CD4-positive, alpha-beta T cell treated with Interleukin-21 for 1 hour (primary cell): ENCODE results near the gene NOL7.

Experiments used
- DNase-seq: peaks from one replicate; pipeline ENCODE4 v3.0.0-alpha.2; 2020

NOL7 gene

DNA sequence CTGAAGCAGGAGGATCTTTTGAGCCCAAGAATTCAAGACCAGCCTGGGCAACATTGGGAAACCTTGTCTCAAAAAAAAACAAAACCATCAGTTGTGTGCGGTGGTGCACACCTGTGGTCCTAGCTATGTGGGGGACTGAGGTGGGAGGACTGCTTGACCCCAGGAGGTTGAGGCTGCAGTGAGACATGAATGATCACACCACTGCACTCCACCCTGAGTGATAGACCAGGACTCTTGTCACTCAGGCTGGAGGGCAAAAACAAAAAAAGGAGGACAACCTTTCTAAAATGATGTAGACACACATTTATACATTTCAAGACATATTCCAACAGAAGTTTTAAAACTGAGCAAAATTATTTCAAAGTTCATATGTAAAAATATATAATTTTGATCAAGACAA, 45.1 kb downstream of the NOL7 start:
- no peak for DNase-seq

DNA sequence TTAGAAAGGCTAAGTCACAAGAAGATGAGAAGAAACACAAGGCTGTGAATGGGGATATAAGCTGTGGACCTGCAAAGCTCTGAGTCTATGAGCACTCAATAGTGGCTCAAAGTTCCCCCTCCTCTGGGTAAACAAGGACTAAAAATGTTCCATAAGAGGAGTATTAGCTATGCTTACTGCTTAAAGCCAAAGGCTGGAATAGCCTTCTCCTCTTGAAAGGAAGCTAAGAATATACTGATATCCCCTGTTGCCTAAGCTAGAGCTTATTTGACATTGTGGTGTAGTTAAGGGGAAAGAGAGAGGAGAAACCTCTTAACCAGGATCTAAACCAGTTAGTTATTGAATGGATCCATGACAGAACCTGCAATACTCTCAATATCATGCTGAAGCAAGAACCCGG, 45.8 kb downstream of the NOL7 start:
- DNase-seq = no peak

GRCh38 chr6:13661647-13662046, 46.5 kb downstream of the NOL7 start:
- no peak for DNase-seq

DNA sequence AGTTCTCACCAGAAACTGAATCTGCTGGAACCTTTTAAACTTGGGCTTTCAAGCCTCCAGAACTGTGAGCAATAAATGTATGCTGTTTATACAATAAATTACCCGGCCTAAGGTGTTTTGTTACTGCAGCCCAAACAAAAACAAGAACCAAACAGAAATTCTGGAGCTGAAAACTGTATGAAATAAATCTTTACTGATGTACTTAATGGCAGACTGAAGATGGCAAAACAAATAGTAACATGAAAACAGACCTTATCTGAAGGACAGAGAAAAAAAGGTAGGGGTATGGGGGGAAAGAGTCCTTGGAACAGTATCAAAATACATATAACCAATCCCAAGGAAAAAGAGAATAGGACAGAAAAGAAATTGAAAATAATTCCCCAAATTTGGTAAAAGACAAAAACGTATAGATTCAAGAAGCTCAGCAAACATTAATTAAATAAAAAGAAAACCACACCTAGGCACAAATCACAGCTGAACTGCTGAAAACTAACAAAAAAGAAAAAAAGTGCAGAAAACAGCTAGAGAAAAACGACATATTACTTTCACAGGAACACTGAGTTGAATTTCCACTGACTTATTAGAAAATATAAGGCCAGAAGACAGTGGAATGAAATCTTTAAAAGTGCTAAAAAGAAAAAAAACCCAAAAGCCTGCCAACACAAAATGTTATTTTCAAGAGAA, 47.7 kb downstream of the NOL7 start:
- no peak for DNase-seq

DNA sequence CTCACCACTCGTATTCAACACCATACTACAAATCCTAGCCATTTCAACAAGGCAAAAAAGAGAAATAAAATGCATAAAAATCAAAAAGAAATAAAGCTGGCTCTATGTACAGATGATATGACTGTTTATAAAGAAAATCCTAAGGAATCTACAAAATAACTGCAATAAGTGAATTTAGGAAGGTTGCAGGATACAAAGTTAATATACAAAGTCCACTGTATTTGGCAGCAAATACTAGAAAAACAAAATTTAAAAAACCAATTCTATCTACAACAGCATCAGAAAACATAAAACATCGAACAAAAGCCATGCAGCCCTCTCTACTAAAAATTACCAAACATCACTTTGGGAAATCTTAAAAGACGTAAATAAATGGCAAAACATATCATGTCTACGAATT, 48.9 kb downstream of the NOL7 start:
- no peak for DNase-seq

GRCh38 chr6:13664703-13665352, 49.7 kb downstream of the NOL7 start:
- no peak for DNase-seq

DNA sequence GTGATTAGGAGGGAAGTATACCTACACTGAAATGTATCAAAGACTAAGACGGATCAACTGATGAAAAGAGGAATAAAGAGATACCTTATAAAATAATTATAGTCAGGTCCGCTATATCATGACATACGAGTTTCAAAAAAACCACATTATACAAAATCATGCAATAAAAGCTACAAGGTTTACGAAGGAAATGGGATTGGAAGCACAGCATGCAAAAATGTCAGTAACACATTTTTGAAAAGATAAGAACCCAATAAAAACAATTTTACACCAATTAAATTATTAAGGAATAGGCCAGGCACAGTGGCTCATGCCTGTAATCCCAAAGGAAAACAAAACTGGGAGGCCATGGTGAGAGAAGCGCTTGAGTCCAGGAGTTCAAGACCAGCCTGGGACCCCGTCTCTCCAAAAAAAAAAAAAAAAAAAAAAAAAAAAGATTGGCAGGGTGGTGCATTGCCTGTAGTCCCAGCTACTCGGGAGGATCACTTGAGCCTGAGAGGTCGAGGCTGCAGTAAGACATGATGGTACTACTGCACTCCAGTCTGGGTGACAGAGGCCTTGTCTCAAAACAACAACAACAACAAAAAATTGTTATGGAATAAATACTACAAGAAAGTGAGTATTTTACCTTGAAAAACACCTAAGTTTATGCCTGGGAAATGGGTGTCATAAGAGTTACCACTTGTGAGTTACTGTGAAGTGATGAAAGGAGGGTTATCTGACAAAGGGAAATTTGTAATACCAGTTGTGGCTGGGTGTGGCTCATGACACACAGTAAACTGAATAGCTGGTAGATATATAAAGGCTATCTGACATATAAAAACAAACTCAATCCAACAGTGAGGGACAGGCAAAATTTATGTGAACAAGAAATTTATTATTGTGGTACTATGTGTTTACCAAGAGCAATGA, 51.3 kb downstream of the NOL7 start:
- peak; percentile 23 for DNase-seq

DNA sequence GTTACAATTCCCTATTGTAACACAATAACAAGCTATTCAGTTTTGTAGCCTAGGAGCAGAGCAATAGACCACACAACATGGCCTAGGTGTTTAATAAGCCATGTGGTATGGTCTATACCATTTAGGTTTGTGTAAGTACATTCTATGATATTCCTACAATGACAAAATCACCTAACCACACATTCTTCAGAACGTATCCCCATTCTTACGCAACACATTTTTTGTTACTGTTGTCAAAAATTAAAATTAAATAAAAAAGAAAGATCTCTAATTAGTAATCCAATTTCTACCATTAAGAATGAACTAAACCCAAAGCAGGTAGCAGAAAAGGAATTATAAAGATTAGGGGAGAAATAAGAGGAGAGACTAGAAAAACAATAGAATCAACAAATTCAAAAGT, 52.5 kb downstream of the NOL7 start:
- no peak for DNase-seq

DNA sequence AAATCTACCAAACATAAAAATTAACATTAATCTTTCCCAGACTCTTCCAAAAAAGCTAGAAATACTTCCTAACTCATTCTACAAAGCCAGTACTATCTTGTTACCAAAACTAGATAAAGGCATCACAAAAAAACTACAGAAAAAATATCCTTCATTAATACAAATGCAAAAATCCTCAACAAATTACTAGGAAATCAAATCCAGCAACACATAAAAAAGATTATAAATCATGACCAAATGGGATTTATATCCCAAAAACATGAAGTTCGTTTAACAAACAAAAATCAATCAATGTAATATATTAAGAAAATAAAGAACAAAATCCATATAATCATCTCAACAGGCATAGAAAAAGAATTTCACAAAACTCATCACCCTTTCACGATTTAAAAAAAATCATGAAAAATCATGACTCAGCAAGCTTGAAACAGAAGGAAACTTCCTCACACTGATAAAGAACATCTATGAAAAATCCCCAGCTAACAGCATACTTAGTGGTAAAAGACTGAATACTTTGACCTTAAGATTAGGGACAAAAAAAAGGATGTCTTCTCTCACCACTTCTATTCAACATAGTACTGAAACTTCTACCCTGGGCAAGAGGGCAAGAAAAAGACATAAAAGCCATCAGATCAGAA, 53.3 kb downstream of the NOL7 start:
- peak; percentile 27 for DNase-seq

DNA sequence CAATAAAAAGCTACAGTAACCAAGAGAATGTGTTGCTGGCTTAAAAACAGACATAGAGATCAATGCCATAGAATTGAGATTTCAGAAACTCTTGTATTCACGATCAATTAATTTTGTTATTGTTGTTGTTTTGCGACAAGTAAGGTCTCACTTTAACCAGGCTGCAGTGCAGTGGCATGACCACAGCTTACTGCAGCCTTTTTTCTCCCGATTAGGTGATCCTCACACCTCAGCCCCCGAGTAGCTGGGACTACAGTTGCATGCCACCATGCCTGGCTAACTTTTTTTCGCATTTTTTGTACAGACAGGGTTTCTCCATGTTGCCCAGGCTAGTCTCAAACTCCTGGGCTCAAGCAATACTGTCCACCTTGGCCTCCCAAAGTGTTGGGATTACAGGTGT, 54.3 kb downstream of the NOL7 start:
- no peak for DNase-seq
